Thoracic aorta (tissue), 2 donors: ENCODE results near the gene ITPRIPL2. TPM values are rescaled to one million over a fixed set of nuclear protein-coding genes. Genes with fewer than 3 reads are reported as not detected.

Experiments used
- ATAC-seq: fragments of 150-250 bp; one replicate; pipeline ENCODE4 v1.8.0; 2017; ENCODE audit warnings: low read depth; ENCODE audit not compliant: insufficient number of reproducible peaks, low FRiP score
- DNase-seq: peaks from one replicate; pipeline ENCODE4 v3.0.0-alpha.2; 2020; ENCODE audit warnings: low spot score
- H3K27ac ChIP-seq, 2 donors: fragments of 200-600 bp; sonication (generic); 1 replicate in 1 of 2; 2 replicates in 1 of 2; pipeline ENCODE4 v1.5.1; 2016; ENCODE audit warnings: mild to moderate bottlenecking in 2 of 2, moderate library complexity in 2 of 2
- H3K27me3 ChIP-seq: fragments of 200-600 bp; sonication (generic); replicated peaks from 2 replicates; pipeline ENCODE4 v1.6.0; 2016; ENCODE audit warnings: mild to moderate bottlenecking; ENCODE audit not compliant: insufficient read depth
- H3K36me3 ChIP-seq: fragments of 200-600 bp; sonication (generic); one replicate; pipeline ENCODE4 v1.5.1; 2016
- H3K4me1 ChIP-seq, 2 donors: fragments of 200-600 bp; sonication (generic); 1 replicate in 1 of 2; 2 replicates in 1 of 2; pipeline versions ENCODE4 v1.5.1 to v1.6.0; 2016; ENCODE audit warnings: low read depth in 2 of 2, mild to moderate bottlenecking in 1 of 2; ENCODE audit not compliant: control insufficient read depth in 1 of 2
- H3K4me3 ChIP-seq: fragments of 200-600 bp; sonication (generic); 2 replicates; pipeline ENCODE4 v1.5.1; 2016; ENCODE audit warnings: mild to moderate bottlenecking
- H3K9me3 ChIP-seq: fragments of 200-600 bp; sonication (generic); 2 replicates; pipeline ENCODE4 v1.5.1; 2016
- CTCF ChIP-seq: fragments of 200-600 bp; sonication (generic); IDR thresholded peaks from one replicate; pipeline ENCODE4 v1.5.1; 2019; ENCODE audit warnings: antibody characterized with exemption
- total RNA-seq, 2 donors: library from RNA; depleted of rRNA; stranded (reverse); fragments of >200 nt; gene quantifications; one replicate each; pipeline versions ENCODE4 v1.1.0 to v1.2.3, GENCODE V29; 2016

ITPRIPL2 gene
- total RNA-seq, 2 donors from 2014 or later = 113 to 118 TPM

GRCh38 chr16:19162085-19162484 is 48.3 kb downstream of the ITPRIPL2 start:
- ATAC-seq = no peak

GRCh38 chr16:19163215-19163614 is 49.5 kb downstream of the ITPRIPL2 start:
- no peak overlapping the region for H3K4me3 ChIP-seq
- H3K27me3 ChIP-seq = no peaks in the 10 kb centered on the region
- no peak overlapping the region for H3K27ac ChIP-seq
- no peaks in the 10 kb centered on the region for H3K36me3 ChIP-seq
- ATAC-seq = no peak
- H3K9me3 ChIP-seq = no peaks in the 10 kb centered on the region
- H3K4me1 ChIP-seq = peaks cover 3 to 8% of the 10 kb centered on the region in 2 donors
- TF ChIP-seq CTCF = no peak
- no peak for DNase-seq

More at GRCh38 chr16:19162085-19162484, 48.3 kb downstream of the ITPRIPL2 start:
- no peak overlapping the region for H3K27ac ChIP-seq
- no peaks in the 10 kb centered on the region for H3K36me3 ChIP-seq
- no peak overlapping the region for H3K4me3 ChIP-seq
- no peak for TF ChIP-seq CTCF
- no peaks in the 10 kb centered on the region for H3K27me3 ChIP-seq
- no peak for DNase-seq
- no peaks in the 10 kb centered on the region for H3K9me3 ChIP-seq
- H3K4me1 ChIP-seq = no peaks in the 10 kb centered on the region

- no peak for TF ChIP-seq CTCF
- ATAC-seq = no peak
- no peaks in the 10 kb centered on the region for H3K27me3 ChIP-seq
- H3K9me3 ChIP-seq = no peaks in the 10 kb centered on the region
- H3K27ac ChIP-seq = no peak overlapping the region
- no peak overlapping the region for H3K4me3 ChIP-seq
- no peaks in the 10 kb centered on the region for H3K36me3 ChIP-seq
- H3K4me1 ChIP-seq = peaks cover 3 to 14% of the 10 kb centered on the region in 2 donors
- no peak for DNase-seq
Observed at GRCh38 chr16:19164285-19164684, 50.5 kb downstream of the ITPRIPL2 start.

- DNase-seq (no peak), ATAC-seq (no peak)
- Histone ChIP-seq H3K36me3 (no peaks in the 10 kb centered on the region), H3K9me3 (no peaks in the 10 kb centered on the region), H3K27me3 (no peaks in the 10 kb centered on the region), H3K27ac (no peak overlapping the region), H3K4me3 (no peak overlapping the region), H3K4me1 (peaks cover 3 to 14% of the 10 kb centered on the region in 2 donors)
- TF ChIP-seq CTCF = no peak
Observed at GRCh38 chr16:19165101-19165500, 51.3 kb downstream of the ITPRIPL2 start.

GRCh38 chr16:19166500-19166899 is 52.7 kb downstream of the ITPRIPL2 start:
- no peak overlapping the region for H3K27ac ChIP-seq
- ATAC-seq = no peak
- TF ChIP-seq CTCF = no peak
- DNase-seq = no peak
- no peaks in the 10 kb centered on the region for H3K36me3 ChIP-seq
- no peak overlapping the region for H3K4me3 ChIP-seq
- H3K9me3 ChIP-seq = no peaks in the 10 kb centered on the region
- H3K4me1 ChIP-seq = peaks cover 3 to 14% of the 10 kb centered on the region in 2 donors
- no peaks in the 10 kb centered on the region for H3K27me3 ChIP-seq
